Brain microvascular endothelial cell (primary cell): ENCODE results near the gene PPP1R2B.

ENCODE experiments used
- DNase-seq: peaks from one replicate; pipeline ENCODE4 v3.0.0-alpha.2; 2020
- H3K27ac ChIP-seq: fragments of 250-450 bp; sonication (Bioruptor Pico); 2 replicates; pipeline ENCODE4 v1.5.1; 2020; ENCODE audit warnings: mild to moderate bottlenecking, moderate library complexity
- H3K27me3 ChIP-seq: fragments of 250-450 bp; sonication (Bioruptor Pico); replicated peaks from 2 replicates; pipeline ENCODE4 v1.5.1; 2020; ENCODE audit warnings: mild to moderate bottlenecking
- H3K36me3 ChIP-seq: fragments of 250-450 bp; sonication (Bioruptor Pico); replicated peaks from 2 replicates; pipeline ENCODE4 v1.5.1; 2020; ENCODE audit warnings: mild to moderate bottlenecking
- H3K4me3 ChIP-seq: 2 replicates; pipeline ENCODE4 v1.5.1; 2011; ENCODE audit warnings: low read depth, mild to moderate bottlenecking, control low read depth, low read length, moderate library complexity
- in situ Hi-C: cut with HindIII; loops from 2 replicates; pipeline ENCODE4 v1.10.0; 2017; ENCODE audit warnings: low sequenced_read_pairs, low pct_ligation_motif_present
- TF ChIP-seq, protein P1 (sequence below): IDR thresholded peaks from 2 replicates; pipeline ENCODE4 v1.5.1; 2011; ENCODE audit warnings: low read depth, mild to moderate bottlenecking, moderate library complexity, low read length, control low read depth, inconsistent platforms; ENCODE audit errors: missing control alignments

The PPP1R2B gene

DNA sequence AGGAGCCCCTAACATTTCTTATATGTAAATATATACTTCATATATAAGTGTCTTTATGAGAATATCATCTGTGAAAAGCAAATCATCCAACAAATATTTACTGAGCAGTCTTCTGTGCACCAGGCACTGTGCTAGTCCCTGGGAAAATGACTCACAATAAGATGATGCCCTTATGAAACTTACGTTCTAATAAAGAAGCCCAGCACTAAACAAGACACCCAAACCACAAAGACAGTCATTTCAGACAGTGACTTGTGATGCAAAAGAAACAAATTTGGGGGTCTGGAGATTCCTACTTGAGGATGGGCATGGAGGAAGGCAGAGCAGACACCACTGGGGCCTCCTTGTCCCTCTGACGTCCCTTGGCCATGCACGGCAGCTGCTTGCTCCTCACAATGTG is 30.6 kb upstream of the PPP1R2B start:
- no peak overlapping the region for H3K27ac ChIP-seq
- H3K4me3 ChIP-seq: no peak overlapping the region
- no peaks in the 10 kb centered on the region for H3K27me3 ChIP-seq
- in situ Hi-C loops: no loop called here
- no peaks in the 10 kb centered on the region for H3K36me3 ChIP-seq
- TF ChIP-seq, protein P1, sequence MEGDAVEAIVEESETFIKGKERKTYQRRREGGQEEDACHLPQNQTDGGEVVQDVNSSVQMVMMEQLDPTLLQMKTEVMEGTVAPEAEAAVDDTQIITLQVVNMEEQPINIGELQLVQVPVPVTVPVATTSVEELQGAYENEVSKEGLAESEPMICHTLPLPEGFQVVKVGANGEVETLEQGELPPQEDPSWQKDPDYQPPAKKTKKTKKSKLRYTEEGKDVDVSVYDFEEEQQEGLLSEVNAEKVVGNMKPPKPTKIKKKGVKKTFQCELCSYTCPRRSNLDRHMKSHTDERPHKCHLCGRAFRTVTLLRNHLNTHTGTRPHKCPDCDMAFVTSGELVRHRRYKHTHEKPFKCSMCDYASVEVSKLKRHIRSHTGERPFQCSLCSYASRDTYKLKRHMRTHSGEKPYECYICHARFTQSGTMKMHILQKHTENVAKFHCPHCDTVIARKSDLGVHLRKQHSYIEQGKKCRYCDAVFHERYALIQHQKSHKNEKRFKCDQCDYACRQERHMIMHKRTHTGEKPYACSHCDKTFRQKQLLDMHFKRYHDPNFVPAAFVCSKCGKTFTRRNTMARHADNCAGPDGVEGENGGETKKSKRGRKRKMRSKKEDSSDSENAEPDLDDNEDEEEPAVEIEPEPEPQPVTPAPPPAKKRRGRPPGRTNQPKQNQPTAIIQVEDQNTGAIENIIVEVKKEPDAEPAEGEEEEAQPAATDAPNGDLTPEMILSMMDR: no peak
- DNase-seq: no peak

DNA sequence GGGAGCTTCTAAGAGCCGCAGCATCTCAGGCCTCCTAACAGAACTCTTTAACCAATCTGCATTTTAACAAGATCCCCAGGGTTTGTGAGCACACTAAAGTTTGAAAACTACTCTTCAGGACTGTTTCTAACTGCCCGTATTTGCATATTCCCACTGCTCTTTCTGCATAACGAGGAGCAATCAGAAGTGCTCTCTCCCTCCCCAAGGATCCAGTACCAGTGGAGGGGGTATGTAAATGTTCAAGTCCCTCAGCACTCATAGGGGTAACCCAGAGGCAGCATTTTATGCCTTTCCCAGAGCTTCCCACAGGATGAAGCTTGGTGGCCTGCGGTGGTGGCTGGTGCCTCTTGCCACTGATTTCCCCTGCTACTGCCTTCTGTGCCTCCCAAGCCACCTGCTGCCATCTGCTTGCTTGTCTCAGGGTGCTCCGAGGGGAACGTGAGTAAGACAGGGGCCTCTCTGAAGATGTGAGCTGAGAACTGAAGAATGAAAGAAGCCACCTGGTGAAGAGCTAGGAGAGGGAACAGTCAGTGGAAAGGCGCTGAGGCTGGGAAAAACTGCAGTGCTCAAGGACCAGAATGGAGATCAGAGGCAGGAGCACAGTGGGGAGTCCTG is 30.0 kb upstream of the PPP1R2B start:
- no peaks in the 10 kb centered on the region for H3K36me3 ChIP-seq
- in situ Hi-C loops: no loop called here
- no peaks in the 10 kb centered on the region for H3K27me3 ChIP-seq
- no peak for DNase-seq
- no peak overlapping the region for H3K4me3 ChIP-seq
- H3K27ac ChIP-seq: no peak overlapping the region
- TF ChIP-seq, protein P1: no peak

DNA sequence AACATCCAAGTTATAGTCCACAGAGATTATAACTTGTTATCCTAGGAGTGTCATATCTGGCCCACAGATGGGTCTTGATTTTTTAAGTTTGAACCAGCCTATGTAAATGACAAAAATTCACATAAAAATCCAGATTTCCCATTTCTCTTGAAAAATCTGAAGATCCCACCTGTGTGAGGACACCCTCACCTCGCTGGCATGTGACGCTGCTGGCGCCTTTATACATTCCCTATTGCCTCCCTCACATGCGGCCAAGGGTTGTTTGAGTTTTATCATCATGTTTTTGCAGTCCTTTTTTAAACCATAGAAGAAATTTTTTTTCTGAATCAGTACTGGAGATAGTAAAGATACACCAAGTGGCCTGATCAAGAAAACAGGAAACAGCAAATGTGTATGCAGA is 25.9 kb upstream of the PPP1R2B start:
- Histone ChIP-seq H3K27me3 (no peaks in the 10 kb centered on the region), H3K4me3 (no peak overlapping the region), H3K36me3 (no peaks in the 10 kb centered on the region), H3K27ac (no peak overlapping the region)
- TF ChIP-seq, protein P1: no peak
- in situ Hi-C loops: no loop called here
- DNase-seq: no peak

DNA sequence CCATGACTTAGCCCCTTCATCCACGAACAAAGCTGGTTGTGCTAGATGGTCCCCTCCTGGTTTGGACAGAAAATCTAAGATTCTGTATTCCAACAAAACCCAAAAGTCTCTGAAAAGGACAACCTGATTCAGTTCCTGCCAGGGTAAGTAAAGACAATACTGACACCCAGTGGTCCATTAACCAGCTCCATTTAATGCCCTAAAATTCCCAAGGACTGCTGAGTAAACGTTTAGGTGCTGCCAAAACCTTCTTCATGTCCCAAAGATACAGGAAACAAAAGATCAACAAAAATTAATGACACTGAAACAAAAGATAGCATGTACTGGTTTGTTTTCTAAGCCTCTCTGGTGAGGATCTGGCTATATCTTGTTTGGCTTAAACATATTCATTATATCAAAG is 25.3 kb upstream of the PPP1R2B start:
- DNase-seq: no peak
- Histone ChIP-seq H3K27ac (no peak overlapping the region), H3K36me3 (no peaks in the 10 kb centered on the region), H3K27me3 (no peaks in the 10 kb centered on the region), H3K4me3 (no peak overlapping the region)
- in situ Hi-C loops: no loop called here
- TF ChIP-seq, protein P1: no peak

DNA sequence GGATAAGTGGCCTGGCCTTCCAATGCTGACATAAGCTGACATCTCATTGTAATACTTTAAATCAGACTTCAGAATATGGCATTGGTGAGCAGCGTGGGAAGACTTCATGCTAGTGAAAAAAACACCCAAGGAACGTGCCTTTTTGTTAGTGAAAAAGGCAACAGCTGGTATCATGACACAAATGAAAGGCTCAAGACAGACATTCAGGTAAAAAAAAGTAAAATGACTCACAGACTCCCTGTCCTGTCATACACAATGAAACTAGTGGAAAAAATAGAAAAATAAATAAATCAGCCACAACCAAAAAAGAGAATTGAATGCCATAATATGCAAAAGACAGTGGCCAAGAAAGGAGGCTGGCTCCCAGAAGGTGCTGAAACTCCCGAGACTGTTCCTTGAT is 24.4 kb upstream of the PPP1R2B start:
- Histone ChIP-seq H3K27ac (no peak overlapping the region), H3K36me3 (no peaks in the 10 kb centered on the region), H3K4me3 (no peak overlapping the region), H3K27me3 (no peaks in the 10 kb centered on the region)
- DNase-seq: no peak
- TF ChIP-seq, protein P1: no peak
- in situ Hi-C loops: no loop called here

DNA sequence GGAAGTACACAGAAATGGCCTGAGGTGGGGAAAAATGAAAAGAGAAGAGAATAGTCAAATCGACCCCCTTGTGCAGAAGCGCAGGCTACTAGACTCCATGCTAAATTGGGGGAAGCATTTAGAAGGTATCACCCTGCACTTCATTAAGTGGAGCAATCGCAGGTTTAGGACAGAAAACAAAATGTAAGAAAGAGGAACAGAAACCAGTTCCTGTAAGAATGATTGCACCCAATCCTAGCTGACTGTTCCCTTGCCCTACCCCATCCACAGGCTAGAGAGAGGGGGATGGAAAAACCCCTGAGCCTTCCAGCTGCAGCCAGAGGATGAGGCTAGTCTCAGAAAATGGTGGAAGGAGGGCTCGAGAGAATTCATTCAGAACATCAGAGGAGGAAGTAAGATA is 23.9 kb upstream of the PPP1R2B start:
- TF ChIP-seq, protein P1: no peak
- in situ Hi-C loops: no loop called here

More for the DNA sequence above, 23.9 kb upstream of the PPP1R2B start:
- no peak overlapping the region for H3K27ac ChIP-seq
- no peaks in the 10 kb centered on the region for H3K36me3 ChIP-seq
- H3K27me3 ChIP-seq: no peaks in the 10 kb centered on the region
- DNase-seq: no peak
- H3K4me3 ChIP-seq: no peak overlapping the region
